RWPE2 (cell line): ENCODE results near the gene CEP112.
"Not testable (repeated sequence)": the region's sequence is repeated elsewhere in the genome, so short reads cannot be mapped to it uniquely, and the experiment has no call there.

Experiments used
- ATAC-seq: fragments of 200-7000 bp; cut with Tn5 transposase; 3 replicates; pipeline ENCODE4 v1.9.1; 2021; ENCODE audit warnings: low read depth
- DNase-seq: peaks from one replicate; pipeline ENCODE4 v3.0.0-alpha.2; 2020; ENCODE audit warnings: low spot score
- H3K27ac ChIP-seq: fragments of 450-650 bp; 2 replicates; pipeline ENCODE4 v1.5.1; 2017; ENCODE audit warnings: mild to moderate bottlenecking; ENCODE audit not compliant: poor library complexity, severe bottlenecking
- H3K27me3 ChIP-seq: fragments of 250-450 bp; sonication (Bioruptor Pico); 2 replicates; pipeline ENCODE4 v1.5.1; 2021; ENCODE audit warnings: mild to moderate bottlenecking, moderate library complexity; ENCODE audit not compliant: insufficient read depth, poor library complexity, severe bottlenecking
- H3K36me3 ChIP-seq: fragments of 250-450 bp; sonication (Bioruptor Pico); 2 replicates; pipeline ENCODE4 v1.5.1; 2020; ENCODE audit warnings: low read depth, mild to moderate bottlenecking, moderate library complexity
- H3K4me1 ChIP-seq: fragments of 250-450 bp; sonication (Bioruptor Pico); 2 replicates; pipeline ENCODE4 v1.5.1; 2021; ENCODE audit warnings: mild to moderate bottlenecking, moderate library complexity; ENCODE audit not compliant: insufficient read depth, poor library complexity, severe bottlenecking
- H3K4me3 ChIP-seq: fragments of 250-450 bp; sonication (Bioruptor Pico); 2 replicates; pipeline ENCODE4 v1.5.1; 2021; ENCODE audit warnings: mild to moderate bottlenecking, moderate library complexity; ENCODE audit not compliant: severe bottlenecking
- H3K9me3 ChIP-seq: fragments of 250-450 bp; sonication (Bioruptor Pico); 2 replicates; pipeline ENCODE4 v1.5.1; 2021; ENCODE audit warnings: mild to moderate bottlenecking, moderate library complexity; ENCODE audit not compliant: severe bottlenecking
- CTCF ChIP-seq: fragments of 450-650 bp; IDR thresholded peaks from one replicate; pipeline ENCODE4 v1.5.1; 2017; ENCODE audit warnings: mild to moderate bottlenecking, moderate library complexity; ENCODE audit not compliant: poor library complexity, severe bottlenecking

Gene CEP112

GRCh38 chr17:66171692-66172091, 20.2 kb downstream of the CEP112 start:
- TF ChIP-seq CTCF, result no peak
- Histone ChIP-seq H3K4me1 (no peaks in the 10 kb centered on the region), H3K27ac (no peak overlapping the region), H3K9me3 (no peaks in the 10 kb centered on the region), H3K4me3 (no peak overlapping the region), H3K36me3 (peaks cover 5% of the 10 kb centered on the region; the same call in 1 of the 2 replicates), H3K27me3 (no peaks in the 10 kb centered on the region)
- DNase-seq, result no peak
- ATAC-seq, result no peak

- Histone ChIP-seq H3K4me1 (no peaks in the 10 kb centered on the region), H3K27me3 (no peaks in the 10 kb centered on the region), H3K27ac (no peak overlapping the region), H3K9me3 (no peaks in the 10 kb centered on the region), H3K4me3 (no peak overlapping the region), H3K36me3 (peaks cover 5% of the 10 kb centered on the region; the same call in 1 of the 2 replicates)
- no peak for ATAC-seq
- no peak for TF ChIP-seq CTCF
- DNase-seq, result no peak
Observed at GRCh38 chr17:66171172-66171571, 20.8 kb downstream of the CEP112 start.

GRCh38 chr17:66169839-66170238, 22.1 kb downstream of the CEP112 start:
- ATAC-seq, result no peak
- no peak for TF ChIP-seq CTCF
- DNase-seq, result no peak
- H3K4me1 ChIP-seq, result no peaks in the 10 kb centered on the region
- no peak overlapping the region for H3K4me3 ChIP-seq
- no peaks in the 10 kb centered on the region; the same call in 1 of the 2 replicates for H3K36me3 ChIP-seq
- no peaks in the 10 kb centered on the region for H3K9me3 ChIP-seq
- no peaks in the 10 kb centered on the region for H3K27me3 ChIP-seq
- H3K27ac ChIP-seq, result no peak overlapping the region

GRCh38 chr17:66167189-66167815, 24.6 kb downstream of the CEP112 start:
- H3K27ac ChIP-seq, result no peak overlapping the region
- H3K4me1 ChIP-seq, result no peaks in the 10 kb centered on the region
- H3K27me3 ChIP-seq, result no peaks in the 10 kb centered on the region
- no peak overlapping the region for H3K4me3 ChIP-seq
- no peak for DNase-seq
- no peak for ATAC-seq
- TF ChIP-seq CTCF, result no peak
- H3K36me3 ChIP-seq, result no peaks in the 10 kb centered on the region
- no peaks in the 10 kb centered on the region for H3K9me3 ChIP-seq

GRCh38 chr17:66165537-66166123, 26.3 kb downstream of the CEP112 start:
- H3K9me3 ChIP-seq, result no peaks in the 10 kb centered on the region
- H3K4me1 ChIP-seq, result no peaks in the 10 kb centered on the region
- ATAC-seq (peak; percentile 53; the same call in 1 of the 3 replicates), DNase-seq (no peak)
- H3K4me3 ChIP-seq, result no peak overlapping the region
- H3K27me3 ChIP-seq, result no peaks in the 10 kb centered on the region
- H3K27ac ChIP-seq, result no peak overlapping the region
- TF ChIP-seq CTCF, result peak; percentile 87
- no peaks in the 10 kb centered on the region for H3K36me3 ChIP-seq

- not testable (repeated sequence) for H3K27ac ChIP-seq, H3K4me1 ChIP-seq, H3K27me3 ChIP-seq, DNase-seq, ATAC-seq, H3K9me3 ChIP-seq, H3K4me3 ChIP-seq, H3K36me3 ChIP-seq
Observed at GRCh38 chr17:66155055-66155454, 36.9 kb downstream of the CEP112 start.
